NB4 (cell line): Measurements from ENCODE around the gene PTGDS.

ENCODE experiments used
- DNase-seq: peaks from one replicate; pipeline ENCODE4 v3.0.0; 2010; ENCODE audit warnings: low read depth
- H3K4me3 ChIP-seq: one replicate; pipeline ENCODE4 v1.5.1; 2011; ENCODE audit warnings: mild to moderate bottlenecking, low read depth, low read length, moderate library complexity
- CTCF ChIP-seq: IDR thresholded peaks from one replicate; pipeline ENCODE4 v1.5.1; 2012; ENCODE audit warnings: low read depth, low read length
- MAX ChIP-seq: IDR thresholded peaks from 2 replicates; pipeline ENCODE4 v1.6.1; 2011; ENCODE audit warnings: low read depth, low read length
- MYC ChIP-seq: IDR thresholded peaks from 2 replicates; pipeline ENCODE4 v1.6.1; 2011; ENCODE audit warnings: low read depth, low read length
- POLR2A ChIP-seq: IDR thresholded peaks from 2 replicates; pipeline ENCODE4 v1.6.1; 2011; ENCODE audit warnings: mild to moderate bottlenecking; ENCODE audit not compliant: insufficient read length; ENCODE audit errors: extremely low read depth

Gene PTGDS

GRCh38 chr9:136997371-136997770, 20.1 kb downstream of the PTGDS start:
- no peak for TF ChIP-seq MYC
- no peak for TF ChIP-seq CTCF
- DNase-seq = no peak
- no peak overlapping the region for H3K4me3 ChIP-seq

- TF ChIP-seq MYC (no peak), MAX (no peak), CTCF (no peak), POLR2A (no peak)
- DNase-seq = no peak
- H3K4me3 ChIP-seq = no peak overlapping the region
Observed at GRCh38 chr9:136997830-136998234, 20.5 kb downstream of the PTGDS start.

GRCh38 chr9:137000177-137000930, 23.1 kb downstream of the PTGDS start:
- DNase-seq = peak; percentile 87
- no peak for TF ChIP-seq POLR2A
- no peak for TF ChIP-seq CTCF
- peak; percentile 38; the same call in 1 of the 2 replicates for TF ChIP-seq MYC
- peak; percentile 63 for TF ChIP-seq MAX
- no peak overlapping the region for H3K4me3 ChIP-seq

- TF ChIP-seq MAX (no peak), POLR2A (no peak), CTCF (no peak), MYC (no peak)
- DNase-seq = no peak
- no peak overlapping the region for H3K4me3 ChIP-seq
Observed at GRCh38 chr9:137001857-137002645, 24.7 kb downstream of the PTGDS start.

GRCh38 chr9:137002646-137003041, 25.3 kb downstream of the PTGDS start:
- no peak for DNase-seq
- H3K4me3 ChIP-seq = no peak overlapping the region
- TF ChIP-seq POLR2A (no peak), CTCF (no peak), MAX (no peak), MYC (no peak)
